ENCODE measurements around the gene ABHD17C. TPM values are rescaled to one million over a fixed set of nuclear protein-coding genes. Genes with fewer than 3 reads are reported as not detected.
"Not testable (repeated sequence)": the region's sequence is repeated elsewhere in the genome, so short reads cannot be mapped to it uniquely, and the experiment has no call there.

ABHD17C gene
- total RNA-seq, 4 donors from 2014 or later = 41.0 to 96.0 (median 72.5) TPM

GRCh38 chr15:80758130-80758745, 63.1 kb downstream of the ABHD17C start:
- WGBS, 2 donors (ENCODE audit: low coverage in 1 of 2) = 69 to 71% methylated on average over 6 of the region's 6 CpGs
- intact Hi-C loops (cut with DNase I; ENCODE audit: low total_unique reads) = no loop called here
- no peak overlapping the region for H3K4me3 ChIP-seq
- H3K27me3 ChIP-seq = no peaks in the 10 kb centered on the region
- H3K4me1 ChIP-seq = no peaks in the 10 kb centered on the region
- peaks cover 0 to 19% (median 6%) of the 10 kb centered on the region in 4 donors for H3K36me3 ChIP-seq
- DNase-seq = no peak
- no peak overlapping the region for H3K27ac ChIP-seq
- in situ Hi-C loops (cut with MboI; ENCODE audit: low pct_ligation_motif_present in 1 of 4, low pct_unique_long_range_greater_than_20kb in 1 of 4, low sequenced_read_pairs in 3 of 4) = loop anchor here in 2 of 4 donors (10.0 to 25.0 kb wide), 2 partner anchors 57 to 296 kb away; no protein-coding TSS in a partner anchor
- no peaks in the 10 kb centered on the region for H3K9me3 ChIP-seq
- TF ChIP-seq POLR2A (IDR thresholded peaks at IDR 0.05) = no peak
- TF ChIP-seq CTCF (IDR thresholded peaks at IDR 0.05) = no peak
- TF ChIP-seq EP300 (IDR thresholded peaks at IDR 0.05; ENCODE audit: low read depth) = no peak

GRCh38 chr15:80760960-80761359, 65.8 kb downstream of the ABHD17C start:
- H3K36me3 ChIP-seq = no peaks in the 10 kb centered on the region
- H3K27me3 ChIP-seq = no peaks in the 10 kb centered on the region
- in situ Hi-C loops (cut with MboI; ENCODE audit: low pct_ligation_motif_present in 1 of 4, low pct_unique_long_range_greater_than_20kb in 1 of 4, low sequenced_read_pairs in 3 of 4) (loop anchor here in 1 of 4 donors (25.0 kb wide), 1 partner anchor 299 kb away; no protein-coding TSS in a partner anchor), intact Hi-C loops (cut with DNase I; ENCODE audit: low total_unique reads) (no loop called here)
- TF ChIP-seq EP300 (IDR thresholded peaks at IDR 0.05; ENCODE audit: low read depth) = no peak
- TF ChIP-seq CTCF (IDR thresholded peaks at IDR 0.05) = no peak
- TF ChIP-seq POLR2AphosphoS5 (IDR thresholded peaks at IDR 0.05) = no peak
- no peak for TF ChIP-seq POLR2A (IDR thresholded peaks at IDR 0.05)
- H3K9me3 ChIP-seq = no peaks in the 10 kb centered on the region
- H3K4me3 ChIP-seq = no peak overlapping the region
- H3K4me1 ChIP-seq = no peaks in the 10 kb centered on the region
- no peak for DNase-seq
- H3K27ac ChIP-seq = no peak overlapping the region
- WGBS, 2 donors (ENCODE audit: low coverage in 1 of 2) = 30 to 42% methylated on average over 4 of the region's 4 CpGs

- no peak for DNase-seq
- Histone ChIP-seq H3K27ac (no peak overlapping the region), H3K4me3 (no peak overlapping the region), H3K9me3 (no peaks in the 10 kb centered on the region), H3K27me3 (no peaks in the 10 kb centered on the region), H3K36me3 (no peaks in the 10 kb centered on the region), H3K4me1 (no peaks in the 10 kb centered on the region)
- in situ Hi-C loops (cut with MboI; ENCODE audit: low pct_ligation_motif_present in 1 of 4, low pct_unique_long_range_greater_than_20kb in 1 of 4, low sequenced_read_pairs in 3 of 4) = loop anchor here in 1 of 4 donors (25.0 kb wide), 1 partner anchor 299 kb away; no protein-coding TSS in a partner anchor
- TF ChIP-seq CTCF (IDR thresholded peaks at IDR 0.05) = no peak
- TF ChIP-seq POLR2A (IDR thresholded peaks at IDR 0.05) = no peak
- TF ChIP-seq EP300 (IDR thresholded peaks at IDR 0.05; ENCODE audit: low read depth) = no peak
- no peak for TF ChIP-seq POLR2AphosphoS5 (IDR thresholded peaks at IDR 0.05)
- intact Hi-C loops (cut with DNase I; ENCODE audit: low total_unique reads) = no loop called here
- WGBS, 2 donors (ENCODE audit: low coverage in 1 of 2) = 91 to 92% methylated on average over 4 to 6 of the region's 6 CpGs
Observed at GRCh38 chr15:80761754-80762153, 66.6 kb downstream of the ABHD17C start.

- H3K27ac ChIP-seq; H3K4me1 ChIP-seq; DNase-seq; intact Hi-C loops (cut with DNase I; ENCODE audit: low total_unique reads); H3K27me3 ChIP-seq; H3K4me3 ChIP-seq; H3K9me3 ChIP-seq; H3K36me3 ChIP-seq: not testable (repeated sequence)
- in situ Hi-C loops (cut with MboI; ENCODE audit: low pct_ligation_motif_present in 1 of 4, low pct_unique_long_range_greater_than_20kb in 1 of 4, low sequenced_read_pairs in 3 of 4) = loop anchor here in 1 of 4 donors (25.0 kb wide), 1 partner anchor 301 kb away; no protein-coding TSS in a partner anchor
- WGBS, 2 donors (ENCODE audit: low coverage in 1 of 2) = 91 to 95% methylated on average over 3 of the region's 3 CpGs
Observed at GRCh38 chr15:80763235-80763634, 68.1 kb downstream of the ABHD17C start.

Data from transverse colon (tissue), 4 donors.